ENCODE measurements around the gene CEP95. TPM values are rescaled to one million over a fixed set of nuclear protein-coding genes. Genes with fewer than 3 reads are reported as not detected.
"Not testable (repeated sequence)": the region's sequence is repeated elsewhere in the genome, so short reads cannot be mapped to it uniquely, and the experiment has no call there.

Gene CEP95, protein sequence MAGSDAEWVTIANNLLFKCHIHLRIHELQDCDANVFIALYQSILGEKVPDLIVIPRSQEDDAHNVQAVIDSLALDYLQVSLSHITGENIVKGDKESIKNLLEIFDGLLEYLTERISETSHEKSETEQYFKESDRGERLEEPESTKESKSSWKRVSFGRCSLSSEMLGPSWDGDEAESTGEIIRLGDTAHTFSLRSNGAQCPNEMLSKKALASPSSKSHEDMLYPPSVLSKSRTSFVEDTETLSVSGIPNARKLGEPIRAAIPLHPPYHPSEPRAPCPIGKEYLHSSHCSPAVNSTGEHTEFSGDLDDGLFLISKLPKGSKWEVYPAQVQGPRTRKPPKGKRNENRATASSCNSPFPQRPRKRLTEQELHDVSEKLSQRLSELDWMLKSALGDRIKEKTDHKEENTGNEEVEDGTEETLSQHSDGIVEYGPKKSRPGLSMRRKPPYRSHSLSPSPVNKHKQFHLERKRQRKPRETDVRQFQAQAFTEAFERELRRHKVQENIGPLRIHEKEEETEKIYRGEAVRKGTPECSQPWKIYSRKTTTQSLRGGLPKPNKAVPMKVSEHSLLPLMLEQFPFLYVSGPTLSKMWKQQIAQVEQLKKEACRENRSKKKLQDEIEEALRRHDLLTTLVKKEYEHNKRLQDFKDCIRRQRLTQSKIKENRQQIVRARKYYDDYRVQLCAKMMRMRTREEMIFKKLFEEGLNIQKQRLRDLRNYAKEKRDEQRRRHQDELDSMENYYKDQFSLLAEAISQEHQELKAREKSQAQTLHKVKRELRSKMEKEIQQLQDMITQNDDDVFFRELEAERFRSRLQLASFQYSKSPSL
- total RNA-seq = 16.1 and 23.1 TPM in 2 replicates

- peak; percentile 98 for DNase-seq
These were observed at the start of gene CEP95 for GRCh38 chr17:64506576-64507412. CEP95 (plus strand) TSS chr17:64506977; CDS start chr17:64507098, 121 bp downstream.

GRCh38 chr17:64457156-64457555 is 49.6 kb upstream of the CEP95 start:
- DNase-seq = no peak

DNA sequence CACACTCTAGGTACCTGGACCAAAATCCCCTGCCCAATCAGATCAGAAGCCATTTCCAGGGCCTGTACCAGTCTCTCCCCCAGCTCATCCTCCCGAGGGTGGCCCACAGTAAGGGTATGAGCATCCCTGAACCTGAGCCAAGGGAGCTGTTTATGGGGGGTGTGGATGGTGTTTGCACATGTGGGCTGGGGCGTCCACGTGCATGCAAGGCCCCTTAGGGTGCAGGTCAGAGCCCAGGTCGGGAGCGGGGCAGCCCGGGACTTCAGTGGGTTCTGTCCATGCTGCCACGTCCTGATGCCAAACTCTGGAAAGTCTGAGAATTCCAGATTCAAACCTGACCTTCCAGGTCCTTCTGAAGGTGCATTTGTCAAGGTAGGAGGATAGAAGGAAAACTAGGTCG is 48.0 kb upstream of the CEP95 start:
- DNase-seq = no peak

DNA sequence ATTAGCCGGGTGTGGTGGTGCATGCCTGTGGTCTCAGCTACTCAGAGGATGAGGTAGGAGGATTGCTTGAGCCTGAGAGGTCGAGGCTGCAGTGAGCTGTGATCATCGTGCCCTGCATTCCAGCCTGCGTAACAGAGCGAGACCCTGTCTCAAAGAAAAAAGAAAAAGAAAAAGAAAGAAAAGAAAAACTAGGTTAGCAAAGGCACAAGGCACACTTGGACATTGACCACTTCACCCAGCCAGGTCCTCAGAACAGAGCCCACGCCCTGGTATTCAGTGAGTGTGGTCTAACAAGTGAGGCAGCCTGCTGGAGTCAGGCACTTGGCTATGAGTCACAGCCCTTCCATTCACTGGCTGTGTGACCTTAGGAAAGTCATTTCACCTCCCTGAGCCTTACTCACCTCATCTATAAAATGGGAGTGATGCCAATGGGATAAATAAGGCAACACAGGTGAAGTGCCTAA is 47.5 kb upstream of the CEP95 start:
- peak; percentile 56 for DNase-seq

- DNase-seq = not testable (repeated sequence)
These were observed 47.0 kb upstream of the CEP95 start for GRCh38 chr17:64459818-64460217.

DNA sequence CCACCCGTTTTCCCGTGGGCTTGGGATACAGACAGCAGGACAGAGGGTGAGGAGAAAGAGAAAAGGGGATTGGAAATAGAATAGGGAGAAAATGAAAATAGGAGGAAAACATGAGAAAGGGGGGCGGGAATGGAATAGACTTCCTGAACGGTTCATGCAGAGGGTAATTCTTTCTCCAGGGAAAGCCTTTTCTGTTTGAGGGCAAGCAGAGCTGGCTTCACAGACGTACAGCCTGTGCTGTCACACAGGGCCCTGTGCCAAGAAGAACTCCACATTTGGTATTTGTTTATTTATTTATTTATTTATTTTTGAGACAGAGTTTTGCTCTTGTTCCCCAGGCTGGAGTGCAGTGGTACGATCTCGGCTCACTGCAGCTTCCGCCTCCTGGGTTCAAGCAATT is 45.8 kb upstream of the CEP95 start:
- peak; percentile 66 for DNase-seq

DNA sequence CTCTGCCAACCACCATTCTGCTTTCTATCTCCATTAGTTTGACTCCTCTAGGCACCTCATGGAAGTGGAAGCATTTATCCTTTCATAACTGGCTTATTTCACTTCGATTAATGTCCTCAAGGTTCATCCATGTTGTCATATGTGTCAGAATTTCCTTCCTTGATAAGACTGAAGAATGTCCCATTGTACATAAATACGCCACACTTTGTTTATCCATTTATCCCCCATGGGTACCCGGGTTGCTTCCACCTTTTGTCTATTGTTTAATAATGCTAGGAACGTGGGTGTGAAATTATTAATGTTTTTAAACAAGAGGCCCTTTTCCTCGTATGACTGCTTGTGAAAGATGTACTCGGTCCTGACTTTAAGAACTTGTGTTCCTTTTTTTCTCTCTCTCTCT is 45.0 kb upstream of the CEP95 start:
- DNase-seq = peak; percentile 74

DNA sequence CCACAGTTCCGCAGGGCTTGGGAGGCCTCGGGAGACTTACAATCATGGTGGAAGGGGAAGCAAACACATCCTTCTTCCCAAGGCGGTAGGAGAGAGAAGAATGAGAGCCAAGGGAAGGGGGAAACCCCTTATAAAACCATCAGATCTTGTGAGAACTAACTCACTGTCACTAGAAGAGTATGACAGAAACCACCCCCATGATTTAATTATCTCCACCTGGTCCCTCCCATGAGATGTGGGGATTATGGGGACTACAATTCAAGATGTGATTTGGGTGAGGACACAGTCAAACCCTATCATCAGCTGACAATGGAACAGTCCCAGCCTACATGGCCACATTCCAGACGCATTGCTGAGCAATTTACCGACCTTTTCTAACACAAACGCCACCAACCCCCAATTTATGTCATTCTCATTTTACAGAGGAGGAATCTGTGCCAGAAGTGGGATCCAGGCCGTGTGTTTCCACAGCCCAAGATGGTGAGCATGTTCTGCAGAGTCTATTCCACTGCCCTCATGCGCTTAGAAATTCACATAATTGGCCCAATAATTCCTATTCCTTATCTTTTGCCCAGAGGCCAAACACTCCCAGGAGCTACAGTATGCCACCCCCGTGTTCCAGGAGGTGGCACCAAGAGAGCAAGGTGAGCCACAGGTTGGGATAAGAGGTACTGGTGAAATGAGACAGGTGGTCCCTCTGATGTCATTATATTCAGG is 40.6 kb upstream of the CEP95 start:
- no peak for DNase-seq

DNA sequence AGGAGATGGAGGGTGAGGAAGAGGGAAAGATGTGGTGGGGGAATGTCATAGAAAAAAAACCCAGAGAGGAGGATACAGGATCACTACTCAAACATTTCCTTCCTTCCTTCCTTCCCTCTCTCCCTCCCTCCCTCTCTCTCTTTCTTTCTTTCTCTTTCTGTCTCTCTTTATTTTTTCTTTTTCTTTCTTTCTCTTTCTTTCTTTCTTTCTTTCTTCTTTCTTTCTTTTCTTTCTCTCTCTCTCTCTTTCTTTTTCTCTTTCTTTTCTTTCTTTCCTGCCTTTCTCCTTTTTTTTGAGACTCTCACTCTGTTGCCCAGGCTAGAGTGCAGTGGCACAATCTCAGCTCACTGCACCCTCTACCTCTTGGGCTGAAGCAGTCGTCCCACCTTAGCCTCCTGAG is 39.9 kb upstream of the CEP95 start:
- not testable (repeated sequence) for DNase-seq

DNA sequence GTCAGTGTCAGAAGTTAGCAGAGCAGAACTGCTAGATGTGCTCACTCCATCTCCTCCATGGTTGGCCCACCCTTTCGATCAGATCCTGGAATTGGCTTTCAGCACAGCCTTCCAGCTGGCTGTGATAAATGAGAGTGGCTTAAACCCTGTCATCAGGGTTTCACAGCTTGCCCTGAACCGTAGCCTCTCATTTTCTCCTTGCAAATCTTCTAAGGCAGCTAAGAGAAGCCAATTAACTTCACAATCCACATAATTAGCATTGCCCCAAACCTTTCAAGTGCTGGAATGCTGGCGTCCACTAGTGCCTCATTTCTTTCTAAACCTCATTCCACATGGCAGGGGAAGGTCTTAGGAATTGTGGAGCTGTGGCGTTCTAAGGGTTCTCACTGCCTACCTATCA is 36.2 kb upstream of the CEP95 start:
- no peak for DNase-seq

DNA sequence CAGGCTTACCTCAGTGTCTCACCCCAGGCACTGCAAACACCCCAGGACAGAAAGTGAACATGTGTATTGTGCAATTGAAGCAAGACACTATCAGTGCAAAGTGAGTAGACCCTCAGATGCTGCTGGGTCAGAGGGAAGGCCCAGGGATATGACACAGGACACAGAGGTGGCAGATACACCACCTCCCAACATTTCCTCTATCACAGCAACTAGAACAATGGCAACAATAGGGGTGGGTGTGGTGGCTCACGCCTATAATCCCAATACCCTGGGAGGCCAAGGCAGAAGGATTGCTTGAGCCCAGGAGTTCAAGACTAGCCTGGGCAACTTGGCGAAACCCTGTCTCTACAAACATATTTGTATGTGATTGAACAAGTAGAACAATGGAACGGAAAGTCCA is 35.3 kb upstream of the CEP95 start:
- DNase-seq = no peak

DNA sequence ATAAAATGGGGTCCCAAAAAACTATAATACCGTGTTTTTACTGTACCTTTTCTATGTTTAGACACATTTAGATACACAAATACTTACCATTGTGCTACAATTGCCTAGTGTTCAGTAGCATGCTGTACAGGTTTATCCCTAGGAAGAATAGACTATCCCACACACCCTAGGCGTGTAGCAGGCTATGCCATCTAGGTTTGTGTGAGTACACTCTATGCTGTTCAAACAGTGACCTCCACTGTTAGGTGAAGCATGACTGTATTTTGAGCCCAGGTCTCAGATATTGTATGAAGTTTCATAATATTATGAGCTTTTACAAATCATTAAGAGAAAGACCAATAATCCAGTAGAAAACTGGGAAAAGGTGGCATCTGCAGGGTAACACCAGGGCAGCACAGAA is 34.2 kb upstream of the CEP95 start:
- no peak for DNase-seq

GRCh38 chr17:64477849-64478248 is 28.9 kb upstream of the CEP95 start:
- no peak for DNase-seq

DNA sequence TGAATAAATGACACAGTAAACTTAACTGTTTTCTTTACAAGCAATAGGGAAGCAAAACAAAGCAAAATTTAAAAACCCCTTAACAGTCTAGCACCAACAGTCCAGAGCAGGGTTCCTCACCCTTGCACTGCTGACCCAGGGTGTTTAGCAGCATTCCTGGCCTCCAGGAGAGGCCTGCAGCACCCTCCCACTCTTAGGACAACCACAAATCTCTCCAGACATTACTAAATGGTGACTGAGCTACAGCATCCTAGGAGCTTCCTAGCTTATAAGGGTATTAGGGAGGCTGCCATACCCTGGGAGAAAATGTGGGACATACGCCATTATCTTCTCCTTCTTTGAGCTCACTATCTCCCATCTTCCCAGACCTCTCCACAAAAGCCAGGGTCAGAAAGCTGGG is 25.8 kb upstream of the CEP95 start:
- DNase-seq = no peak

DNA sequence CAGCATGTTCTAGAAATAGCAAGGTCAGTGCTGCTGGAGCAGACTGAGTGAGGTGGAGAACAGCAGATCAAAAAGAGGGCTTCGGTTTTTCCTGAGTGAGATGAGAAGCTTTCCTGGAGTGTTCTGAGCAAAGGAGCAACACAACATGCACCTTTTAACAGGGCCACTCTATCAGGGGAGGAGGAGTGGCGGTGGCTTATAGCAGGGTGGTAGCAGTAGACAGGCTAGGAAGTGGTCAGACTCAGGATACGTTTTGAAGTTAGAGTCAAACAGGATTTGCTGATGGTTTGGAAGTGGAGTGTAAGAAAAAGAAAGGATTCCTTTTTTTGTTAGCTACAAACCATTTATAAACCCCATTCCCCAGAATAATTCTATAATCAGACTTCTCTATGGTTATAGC is 22.4 kb upstream of the CEP95 start:
- DNase-seq = no peak

GRCh38 chr17:64488301-64488700 is 18.5 kb upstream of the CEP95 start:
- no peak for DNase-seq

DNA sequence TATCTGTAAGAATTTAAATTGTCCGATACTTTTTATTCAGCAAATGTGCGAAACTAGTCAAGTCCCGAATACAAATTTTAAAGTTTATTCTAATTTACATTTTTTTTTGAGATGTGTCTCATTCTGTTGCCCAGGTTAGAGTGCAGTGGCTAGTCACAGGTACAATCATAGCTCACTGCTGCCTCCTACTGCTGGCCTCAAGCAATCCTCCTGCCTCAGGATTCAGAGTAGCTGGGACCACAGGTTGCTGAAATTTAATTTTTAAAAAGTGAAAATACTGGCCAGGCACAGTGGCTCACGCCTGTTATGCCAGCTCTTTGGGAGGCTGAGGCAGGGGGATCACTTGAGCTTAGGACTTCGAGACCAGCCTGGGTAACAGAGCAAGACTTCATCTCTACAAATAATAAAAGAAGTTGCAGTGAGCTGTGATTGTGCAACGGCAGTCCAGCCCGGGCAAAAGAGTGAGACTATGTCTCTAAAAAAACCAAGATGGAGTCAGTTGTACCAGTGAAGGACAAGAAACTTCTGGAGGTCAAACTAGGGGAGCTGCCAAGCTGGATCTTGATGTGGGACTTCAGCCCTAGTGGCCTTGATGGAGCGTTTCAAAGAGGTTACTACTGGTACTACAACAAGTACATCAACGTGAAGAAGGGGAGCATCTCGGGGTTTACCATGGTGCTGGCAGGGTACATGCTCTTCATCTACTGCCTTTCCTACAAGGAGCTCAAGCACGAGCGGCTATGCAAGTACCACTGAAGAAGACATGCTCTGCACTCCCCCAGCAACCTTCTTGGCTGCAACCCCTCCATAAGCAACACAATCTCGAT is 15.5 kb upstream of the CEP95 start:
- peak; percentile 82 for DNase-seq

- DNase-seq = no peak
These were observed 14.8 kb upstream of the CEP95 start for GRCh38 chr17:64491994-64492393.

DNA sequence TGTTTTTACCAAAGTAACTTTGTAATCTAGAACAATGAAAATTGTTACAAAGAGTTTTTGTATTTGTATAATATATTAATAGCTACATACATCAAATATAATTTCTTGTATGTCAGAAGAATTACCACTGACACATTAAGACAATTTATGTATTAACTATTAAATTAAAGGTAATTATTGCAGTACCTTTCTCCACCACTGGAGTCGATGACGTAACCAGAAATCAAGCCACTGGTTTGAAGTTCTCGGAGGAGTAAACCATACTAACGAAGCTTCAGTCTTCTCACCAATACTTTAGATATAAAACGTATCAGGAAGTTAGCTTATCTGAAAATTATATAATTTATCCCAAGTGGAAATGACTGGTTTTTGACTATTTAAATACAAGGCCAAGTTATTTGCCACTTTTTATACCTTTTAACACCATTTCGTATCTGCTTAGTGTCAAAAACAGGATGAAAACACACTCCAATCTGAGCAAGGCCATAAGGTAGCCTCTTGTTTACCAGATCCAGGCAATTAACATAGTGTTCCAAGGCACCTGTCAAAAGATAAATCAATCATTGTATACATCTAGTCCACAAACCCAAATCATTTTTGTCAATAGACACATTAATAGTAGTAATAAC is 14.2 kb upstream of the CEP95 start:
- DNase-seq = peak; percentile 65

DNA sequence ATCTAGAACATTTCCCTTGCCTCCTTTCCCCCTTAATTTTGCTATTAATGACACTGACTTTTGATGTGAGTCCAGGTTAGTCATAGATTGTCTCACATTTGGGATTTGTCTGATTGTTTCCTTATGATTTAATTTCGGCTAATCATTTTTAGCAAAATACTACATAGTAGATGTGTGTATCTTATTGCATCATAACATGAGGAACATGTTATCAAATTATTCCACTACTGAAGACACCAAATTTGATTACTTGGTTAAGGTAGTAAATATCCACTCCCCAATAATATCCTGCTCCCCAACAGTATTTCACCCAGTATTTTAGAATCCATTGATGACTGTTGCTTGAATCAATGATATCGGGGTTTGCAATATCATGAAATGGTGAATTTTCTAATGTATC is 12.7 kb upstream of the CEP95 start:
- DNase-seq = no peak

DNA sequence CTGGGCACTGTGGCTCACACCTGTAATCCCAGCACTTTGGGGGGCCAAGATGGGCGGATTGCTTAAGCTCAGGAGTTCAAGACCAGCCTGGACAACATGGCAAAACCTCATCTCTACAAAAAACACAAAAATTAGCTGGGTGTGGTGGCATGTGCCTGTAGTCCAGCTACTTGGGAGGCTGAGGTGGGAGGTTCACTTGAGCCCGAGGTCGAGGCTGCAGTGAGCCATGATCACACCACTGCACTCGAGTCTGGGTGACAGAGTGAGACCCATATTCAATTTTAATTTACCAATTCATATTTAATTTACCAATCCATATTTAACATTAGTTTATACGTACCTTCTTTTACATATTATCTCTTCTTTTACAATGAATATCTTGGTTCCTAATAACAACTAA is 11.5 kb upstream of the CEP95 start:
- DNase-seq = not testable (repeated sequence)

All from dermis blood vessel endothelial cell (primary cell).